A673 (cell line): ENCODE measurements around the gene SPATA13. TPM values are rescaled to one million over a fixed set of nuclear protein-coding genes. Genes with fewer than 3 reads are reported as not detected.
A peak's percentile ranks its signal among the peaks of the same experiment; 100 is the strongest.
"Not testable (repeated sequence)": the region's sequence is repeated elsewhere in the genome, so short reads cannot be mapped to it uniquely, and the experiment has no call there.

Source experiments
- BruUV-seq: library from RNA; stranded (reverse); fragments of 400-500 nt; replicated peaks from 2 replicates; lab custom pipeline; 2021; lab: Mats Ljungman, UMichigan
- CTCF ChIA-PET: fragments of 300-600 bp; sonication (Branson Sonifier 250); formaldehyde crosslinking; loops from one replicate; lab custom pipeline; 2022; ENCODE audit warnings: antibody characterized with exemption; lab: Charles Lee
- POLR2A ChIA-PET: fragments of 300-600 bp; sonication (Branson Sonifier 250); formaldehyde crosslinking; loops from one replicate; lab custom pipeline; 2022; ENCODE audit warnings: antibody characterized with exemption; ENCODE audit not compliant: low non-redundant PET; lab: Charles Lee
- DNase-seq: peaks from one replicate; pipeline ENCODE4 v3.0.0-alpha.2; 2015; ENCODE audit warnings: low spot score
- H3K27ac ChIP-seq: fragments of 200-600 bp; sonication (generic); 2 replicates; pipeline ENCODE4 v1.5.1; 2016; ENCODE audit warnings: mixed run types, low read depth, mild to moderate bottlenecking, mixed read lengths, antibody characterized with exemption, low read length; ENCODE audit not compliant: poor library complexity, severe bottlenecking
- H3K27me3 ChIP-seq: fragments of 200-600 bp; sonication (generic); replicated peaks from 2 replicates; pipeline ENCODE4 v1.6.1; 2017; ENCODE audit warnings: mixed run types, low read depth, mild to moderate bottlenecking, mixed read lengths, antibody characterized with exemption, low read length; ENCODE audit not compliant: insufficient read depth, poor library complexity
- H3K36me3 ChIP-seq: fragments of 200-600 bp; sonication (generic); 2 replicates; pipeline ENCODE4 v1.6.1; 2016; ENCODE audit warnings: mixed run types, mild to moderate bottlenecking, mixed read lengths, antibody characterized with exemption, low read length; ENCODE audit not compliant: insufficient read depth, poor library complexity, severe bottlenecking
- H3K4me1 ChIP-seq: fragments of 200-600 bp; sonication (generic); 2 replicates; pipeline ENCODE4 v1.6.1; 2017; ENCODE audit warnings: mixed run types, mild to moderate bottlenecking, mixed read lengths, antibody characterized with exemption, low read length; ENCODE audit not compliant: insufficient read depth, poor library complexity, severe bottlenecking
- H3K4me3 ChIP-seq: fragments of 200-600 bp; sonication (generic); 2 replicates; pipeline ENCODE4 v1.5.1; 2016; ENCODE audit warnings: low read depth, mixed run types, mild to moderate bottlenecking, mixed read lengths, low read length; ENCODE audit not compliant: poor library complexity, severe bottlenecking
- H3K9me3 ChIP-seq: fragments of 200-600 bp; sonication (generic); 2 replicates; pipeline ENCODE4 v1.6.1; 2016; ENCODE audit warnings: mixed run types, low read depth, mild to moderate bottlenecking, mixed read lengths, antibody characterized with exemption, low read length; ENCODE audit not compliant: poor library complexity, severe bottlenecking
- EZH2 ChIP-seq: fragments of 200-600 bp; sonication (generic); IDR thresholded peaks from 2 replicates; pipeline ENCODE4 v1.6.1; 2017; ENCODE audit warnings: borderline replicate concordance, low read depth, mild to moderate bottlenecking, mixed read lengths, antibody characterized with exemption, low read length; ENCODE audit not compliant: poor library complexity, severe bottlenecking
- intact Hi-C: fragments of 100-400 bp; cut with micrococcal nuclease; formaldehyde crosslinking; loops from one replicate; pipeline ENCODE4 v1.10.0; 2022; ENCODE audit not compliant: unreplicated experiment
- total RNA-seq: library from RNA; stranded (reverse); gene quantifications from 2 replicates; pipeline ENCODE4 v1.2.3, GENCODE V29; 2021
- TF ChIP-seq, protein P1 (sequence below): fragments of 300-800, 200-600 bp; sonication (generic); conservative IDR thresholded peaks from 2 replicates; pipeline ENCODE4 v1.5.1; 2017; ENCODE audit warnings: low read depth, mild to moderate bottlenecking, antibody characterized with exemption, low read length, moderate library complexity, mixed read lengths

The SPATA13 gene
- total RNA-seq, 1 experiment from 2014 or later: 58.2 TPM

- intact Hi-C loops: no loop called here
- ChIA-PET POLR2A (no interaction called here), CTCF (no interaction called here)
- TF ChIP-seq EZH2: no peak
- TF ChIP-seq, protein P1, sequence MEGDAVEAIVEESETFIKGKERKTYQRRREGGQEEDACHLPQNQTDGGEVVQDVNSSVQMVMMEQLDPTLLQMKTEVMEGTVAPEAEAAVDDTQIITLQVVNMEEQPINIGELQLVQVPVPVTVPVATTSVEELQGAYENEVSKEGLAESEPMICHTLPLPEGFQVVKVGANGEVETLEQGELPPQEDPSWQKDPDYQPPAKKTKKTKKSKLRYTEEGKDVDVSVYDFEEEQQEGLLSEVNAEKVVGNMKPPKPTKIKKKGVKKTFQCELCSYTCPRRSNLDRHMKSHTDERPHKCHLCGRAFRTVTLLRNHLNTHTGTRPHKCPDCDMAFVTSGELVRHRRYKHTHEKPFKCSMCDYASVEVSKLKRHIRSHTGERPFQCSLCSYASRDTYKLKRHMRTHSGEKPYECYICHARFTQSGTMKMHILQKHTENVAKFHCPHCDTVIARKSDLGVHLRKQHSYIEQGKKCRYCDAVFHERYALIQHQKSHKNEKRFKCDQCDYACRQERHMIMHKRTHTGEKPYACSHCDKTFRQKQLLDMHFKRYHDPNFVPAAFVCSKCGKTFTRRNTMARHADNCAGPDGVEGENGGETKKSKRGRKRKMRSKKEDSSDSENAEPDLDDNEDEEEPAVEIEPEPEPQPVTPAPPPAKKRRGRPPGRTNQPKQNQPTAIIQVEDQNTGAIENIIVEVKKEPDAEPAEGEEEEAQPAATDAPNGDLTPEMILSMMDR: no peak
- Histone ChIP-seq H3K27me3 (no peaks in the 10 kb centered on the region), H3K9me3 (no peaks in the 10 kb centered on the region), H3K4me1 (no peaks in the 10 kb centered on the region), H3K4me3 (no peak overlapping the region), H3K27ac (peak overlapping the region; percentile 16), H3K36me3 (peaks cover 33% of the 10 kb centered on the region)
- no peak for DNase-seq
- no TSS peak for BruUV-seq
Measured at GRCh38 chr13:24307211-24308067, 146.9 kb downstream of the SPATA13 start.

DNA sequence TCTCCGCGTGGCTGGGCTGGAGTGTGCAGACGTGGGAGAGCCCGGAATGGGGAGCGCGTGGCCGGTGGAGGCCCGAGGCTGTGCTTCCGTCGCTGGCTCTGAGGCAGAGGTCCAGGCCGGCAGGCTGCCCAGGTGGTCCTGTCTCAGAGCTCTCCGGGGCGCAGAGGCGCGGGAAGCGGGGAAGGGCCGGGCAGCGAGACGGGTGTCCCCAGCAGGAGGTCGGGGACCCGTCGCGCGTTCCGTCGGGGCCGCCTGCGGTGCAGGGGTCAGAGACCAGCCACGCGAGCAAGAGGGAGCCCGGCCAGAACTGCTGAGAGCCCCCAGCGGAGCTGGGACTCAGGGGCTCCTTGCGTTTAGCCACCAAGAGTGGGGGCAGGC is 147.5 kb downstream of the SPATA13 start:
- H3K4me3 ChIP-seq: no peak overlapping the region
- no peak for DNase-seq
- no peak overlapping the region for H3K27ac ChIP-seq
- CTCF ChIA-PET: no interaction called here
- no peaks in the 10 kb centered on the region for H3K27me3 ChIP-seq
- H3K9me3 ChIP-seq: no peaks in the 10 kb centered on the region
- POLR2A ChIA-PET: no interaction called here
- intact Hi-C loops: no loop called here
- peaks cover 27% of the 10 kb centered on the region for H3K36me3 ChIP-seq
- TF ChIP-seq, protein P1: no peak
- no peak for TF ChIP-seq EZH2
- BruUV-seq: no TSS peak
- H3K4me1 ChIP-seq: no peaks in the 10 kb centered on the region

DNA sequence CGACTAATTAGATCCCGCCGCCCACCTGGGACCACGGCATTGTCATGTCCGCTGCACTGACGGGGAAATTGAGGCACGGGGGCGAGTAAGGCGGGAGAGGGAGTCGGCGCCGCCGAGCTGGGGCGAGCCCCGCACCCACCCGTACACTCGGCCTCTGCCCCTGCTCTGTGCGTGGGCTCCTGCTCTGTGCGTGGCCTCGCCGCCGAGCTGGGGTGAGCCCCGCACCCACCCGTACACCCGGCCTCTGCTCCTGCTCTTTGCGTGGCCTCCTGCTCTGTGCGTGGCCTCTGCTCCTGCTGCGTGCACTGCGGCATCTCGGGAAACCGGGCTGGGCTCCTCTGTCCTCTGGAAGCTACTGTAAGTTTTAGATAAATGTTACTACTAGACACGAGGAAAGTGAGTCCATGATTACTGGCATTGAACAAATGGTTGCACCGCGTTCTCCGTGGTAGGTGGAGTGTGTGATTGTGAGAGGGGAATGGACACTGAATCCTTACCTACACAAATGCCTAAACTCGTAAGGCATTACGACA is 148.0 kb downstream of the SPATA13 start:
- Histone ChIP-seq H3K4me1 (no peaks in the 10 kb centered on the region), H3K4me3 (no peak overlapping the region), H3K36me3 (peaks cover 22% of the 10 kb centered on the region), H3K9me3 (no peaks in the 10 kb centered on the region), H3K27me3 (no peaks in the 10 kb centered on the region), H3K27ac (no peak overlapping the region)
- no TSS peak for BruUV-seq
- TF ChIP-seq, protein P1: no peak
- TF ChIP-seq EZH2: no peak
- ChIA-PET CTCF (no interaction called here), POLR2A (no interaction called here)
- no peak for DNase-seq
- intact Hi-C loops: no loop called here

- H3K9me3 ChIP-seq, BruUV-seq, CTCF ChIA-PET, H3K4me3 ChIP-seq, DNase-seq, H3K4me1 ChIP-seq, H3K27me3 ChIP-seq, H3K27ac ChIP-seq, intact Hi-C loops: not testable (repeated sequence)
- POLR2A ChIA-PET: interaction anchor here (0.7 kb wide), 1 partner anchor 394 kb away, joined by 4 read pairs; no protein-coding TSS in a partner anchor
- H3K36me3 ChIP-seq: peaks cover 14% of the 10 kb centered on the region
Measured at GRCh38 chr13:24309300-24309699, 148.8 kb downstream of the SPATA13 start, which contains the start of gene C1QTNF9. C1QTNF9 (plus strand) TSS chr13:24309580; CDS start chr13:24316004, 6,424 bp downstream.
